GM19395 (cell line): Measurements from ENCODE around the gene AGFG1.

Experiments used
- ATAC-seq: cut with Tn5 transposase; IDR thresholded peaks from one replicate; pipeline ENCODE4 v1.9.1; 2021; ENCODE audit warnings: mild to moderate bottlenecking, moderate library complexity; ENCODE audit not compliant: unreplicated experiment

Gene AGFG1

GRCh38 chr2:227460833-227461232 is 11.1 kb upstream of the AGFG1 start:
- no peak for ATAC-seq

GRCh38 chr2:227461811-227462461 is 10.0 kb upstream of the AGFG1 start:
- ATAC-seq: peak; percentile 19

GRCh38 chr2:227462462-227462951 is 9.4 kb upstream of the AGFG1 start:
- peak; percentile 76 for ATAC-seq

- ATAC-seq: peak; percentile 27
Measured at GRCh38 chr2:227462972-227463931, 8.7 kb upstream of the AGFG1 start.

- no peak for ATAC-seq
Measured at GRCh38 chr2:227464361-227464760, 7.6 kb upstream of the AGFG1 start.

- ATAC-seq: no peak
Measured at GRCh38 chr2:227464851-227465250, 7.1 kb upstream of the AGFG1 start.

DNA sequence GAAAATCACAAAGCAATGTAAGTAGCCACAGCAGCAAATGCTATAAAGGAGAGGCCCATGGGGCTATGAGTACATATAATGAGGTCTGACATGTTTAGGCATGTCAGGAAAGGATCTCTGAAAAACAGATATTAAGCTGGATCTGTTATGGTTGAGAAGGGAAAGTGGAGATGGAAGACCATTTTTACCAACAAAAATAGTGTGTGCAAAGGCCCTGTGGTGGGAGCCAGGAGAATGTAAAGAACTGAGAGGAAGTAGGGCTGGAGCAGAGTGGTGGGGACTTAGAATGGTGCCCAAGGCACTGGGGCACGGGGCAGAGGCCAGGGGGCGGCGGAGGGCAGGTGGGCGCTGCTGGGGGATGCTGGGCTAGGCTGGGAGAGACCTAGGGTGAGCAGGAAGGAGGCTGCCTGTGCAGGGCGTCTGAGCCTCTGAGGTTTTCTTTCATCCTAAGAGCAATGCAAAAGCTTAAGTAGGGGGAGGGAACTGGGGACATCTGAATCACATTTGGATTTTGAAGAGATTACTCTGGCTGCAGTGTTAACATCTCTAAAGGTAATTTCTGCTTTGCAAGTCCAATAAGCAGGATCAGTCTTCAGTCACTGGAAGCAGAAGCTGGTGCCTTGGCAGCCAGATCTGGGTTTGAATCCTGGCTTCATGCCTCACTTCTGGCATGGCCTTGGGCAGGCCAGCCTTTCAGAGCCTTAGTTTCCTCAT is 4.9 kb upstream of the AGFG1 start:
- no peak for ATAC-seq

DNA sequence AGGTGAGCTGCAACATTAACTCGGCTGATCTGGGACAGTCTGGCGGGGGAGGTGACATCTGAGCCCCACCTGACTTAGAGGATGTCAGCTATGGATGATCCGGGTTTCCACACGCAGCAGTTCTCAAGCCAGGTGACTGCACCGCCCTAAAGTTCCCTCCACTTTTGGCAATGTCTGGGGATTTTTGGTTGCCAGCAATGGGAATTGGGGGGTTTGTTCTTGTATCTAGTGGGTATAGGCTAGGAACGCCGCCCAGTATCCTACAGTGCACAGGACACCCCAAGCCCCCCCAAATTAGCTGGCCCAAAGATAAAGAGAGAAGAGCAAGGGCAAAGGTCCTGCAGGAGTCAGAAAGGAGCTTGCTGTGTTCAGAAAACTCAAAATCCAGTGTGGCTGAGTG is 544 bp upstream of the AGFG1 start:
- ATAC-seq: no peak

GRCh38 chr2:227472265-227473121 is 537 bp downstream of the AGFG1 start:
- peak; percentile 78 for ATAC-seq

DNA sequence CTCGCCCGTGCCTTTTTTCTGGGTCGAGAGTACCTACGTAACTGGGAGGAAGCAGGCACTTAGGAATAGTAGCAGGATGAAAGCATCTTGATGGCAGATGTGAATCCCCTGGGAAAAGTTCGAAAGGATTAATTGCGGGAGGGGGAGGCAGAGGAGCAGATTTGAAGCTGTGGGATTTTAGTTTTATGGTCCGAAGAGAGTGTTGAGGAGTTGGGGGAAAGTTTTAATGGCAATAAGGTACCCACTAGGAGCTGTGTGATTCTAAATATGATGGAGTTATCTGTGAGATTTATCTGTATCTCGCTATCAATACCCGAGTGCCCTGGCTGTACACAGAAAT is 1.1 kb downstream of the AGFG1 start:
- no peak for ATAC-seq

DNA sequence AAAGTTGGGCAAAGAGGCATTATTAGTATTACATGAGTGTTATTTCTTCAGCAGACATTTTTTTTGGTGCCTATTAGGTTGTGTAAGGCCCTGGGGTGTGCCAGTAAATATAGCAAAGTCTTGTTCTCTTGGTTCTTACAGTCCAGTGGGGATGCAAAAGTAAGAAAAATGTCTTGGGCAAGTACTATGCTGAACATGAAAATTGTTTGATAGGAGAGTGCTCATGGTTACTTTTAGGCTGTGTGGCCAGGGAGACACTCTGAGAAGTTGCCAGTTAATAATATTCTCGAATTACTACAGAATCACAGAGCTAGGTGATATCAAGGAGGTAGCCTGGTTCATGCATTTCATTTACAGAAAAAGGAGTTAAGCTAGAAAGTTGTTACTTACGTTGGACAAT is 1.9 kb downstream of the AGFG1 start:
- ATAC-seq: no peak

DNA sequence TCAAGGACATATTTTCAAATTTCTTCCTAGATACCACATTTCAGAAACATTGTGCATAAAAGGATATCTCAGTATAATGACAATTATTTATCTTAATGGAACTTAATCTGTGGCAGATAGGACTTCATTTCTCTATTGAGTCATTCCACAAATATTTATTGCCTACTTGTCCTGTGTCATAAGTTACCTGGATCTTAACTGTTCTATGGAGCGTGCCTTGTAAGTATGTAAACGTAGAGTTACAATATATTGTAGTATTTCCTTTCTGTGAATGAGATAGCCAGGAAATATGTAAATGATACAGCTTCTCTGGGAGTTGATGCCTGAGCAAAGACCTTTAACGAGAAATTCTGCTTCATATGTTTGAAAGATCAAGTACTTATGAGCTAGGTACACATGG is 2.5 kb downstream of the AGFG1 start:
- no peak for ATAC-seq

GRCh38 chr2:227477291-227477690 is 5.3 kb downstream of the AGFG1 start:
- ATAC-seq: no peak

- ATAC-seq: no peak
Measured at GRCh38 chr2:227479865-227480475, 8.0 kb downstream of the AGFG1 start.

GRCh38 chr2:227480528-227480927 is 8.6 kb downstream of the AGFG1 start:
- ATAC-seq: no peak

- peak; percentile 94 for ATAC-seq
Measured at GRCh38 chr2:227482638-227483340, 10.8 kb downstream of the AGFG1 start.

DNA sequence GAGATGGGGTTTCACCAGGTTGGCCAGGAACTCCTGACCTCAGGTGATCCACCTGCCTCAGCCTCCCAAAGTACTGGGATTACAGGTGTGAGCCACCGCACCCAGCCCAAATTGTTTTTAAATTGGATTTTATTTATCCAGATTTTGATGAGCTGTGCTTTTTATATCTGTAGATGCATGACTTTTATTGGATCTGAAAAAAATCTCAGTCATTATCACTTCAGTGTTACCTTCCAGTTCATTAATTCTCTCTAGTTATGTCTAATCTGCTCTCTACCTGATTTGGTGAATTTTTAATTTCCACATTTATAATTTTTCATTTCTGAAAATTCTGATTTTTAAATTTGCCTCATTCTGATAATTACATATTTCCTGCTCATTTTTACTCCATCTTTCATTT is 13.5 kb downstream of the AGFG1 start:
- ATAC-seq: no peak

DNA sequence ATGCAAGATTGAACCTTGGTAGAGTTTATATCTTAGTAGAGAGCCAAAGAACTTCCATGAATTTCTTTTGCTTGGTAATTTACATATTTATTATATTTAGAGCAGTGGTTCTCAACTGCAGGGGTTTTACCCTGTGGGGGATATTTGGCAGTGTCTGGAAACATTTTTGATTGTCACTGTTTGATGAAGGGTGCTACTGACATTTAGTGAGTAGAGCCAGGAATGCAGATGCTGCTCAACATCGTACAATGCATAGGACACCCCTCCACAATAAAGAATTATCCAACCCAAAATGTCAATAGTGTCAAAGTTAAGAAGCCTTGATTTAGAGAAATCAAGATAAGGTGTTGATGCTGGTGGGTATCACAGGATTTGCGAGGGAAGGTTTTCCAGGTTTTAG is 14.7 kb downstream of the AGFG1 start:
- no peak for ATAC-seq

DNA sequence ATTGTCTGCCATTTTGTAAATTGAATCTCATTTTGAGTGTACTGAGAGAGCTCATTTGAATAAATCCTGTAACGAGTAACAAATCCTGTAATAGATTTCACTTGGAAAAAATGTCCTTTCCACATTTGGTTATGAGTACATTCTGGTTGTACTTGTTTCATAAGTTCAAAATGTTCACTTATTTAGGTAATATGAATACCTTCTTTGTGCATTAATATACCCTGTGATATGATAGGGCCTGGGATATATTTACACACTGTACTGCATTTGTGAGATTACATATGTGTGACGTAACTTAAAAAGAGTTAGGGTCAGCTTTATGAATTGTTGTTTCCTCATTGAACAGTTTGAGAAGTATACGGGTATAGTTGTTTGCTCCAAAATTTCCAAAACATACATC is 16.1 kb downstream of the AGFG1 start:
- ATAC-seq: no peak

DNA sequence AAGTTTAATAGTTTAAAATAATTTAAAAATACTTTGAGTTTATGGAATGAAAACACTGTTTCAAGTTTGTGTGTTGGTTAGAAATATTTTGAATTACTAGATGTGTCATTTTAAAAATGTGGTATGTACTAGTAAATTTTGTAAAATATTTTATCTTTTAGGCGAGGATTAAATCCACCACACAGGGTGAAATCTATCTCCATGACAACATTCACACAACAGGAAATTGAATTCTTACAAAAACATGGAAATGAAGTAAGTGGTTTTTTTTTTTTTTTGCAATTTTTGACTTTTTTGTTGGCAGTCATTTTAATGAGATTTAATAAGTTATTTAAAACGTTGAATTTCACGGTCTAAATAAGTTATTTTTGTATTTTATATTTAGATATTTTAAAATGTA is 19.4 kb downstream of the AGFG1 start:
- no peak for ATAC-seq
